WTC11 (cell line): ENCODE results near the gene GHRHR. TPM values are rescaled to one million over a fixed set of nuclear protein-coding genes. Genes with fewer than 3 reads are reported as not detected.

ENCODE experiments used
- ATAC-seq: fragments of 200-7000 bp; cut with Tn5 transposase; 2 replicates; pipeline ENCODE4 v1.10.0; 2021; ENCODE audit warnings: mild to moderate bottlenecking, moderate library complexity
- CTCF ChIA-PET: fragments of 300-600 bp; sonication (Branson Sonifier 250); formaldehyde crosslinking; loops from one replicate; lab custom pipeline; 2021; ENCODE audit warnings: antibody characterized with exemption; lab: Charles Lee
- POLR2A ChIA-PET: fragments of 350-600 bp; sonication (Branson Sonifier 250); formaldehyde crosslinking; loops from one replicate; lab custom pipeline; 2021; ENCODE audit warnings: antibody characterized with exemption; lab: Charles Lee
- DNase-seq: peaks from one replicate; pipeline ENCODE4 v3.0.0; 2021; ENCODE audit warnings: low spot score
- H3K27ac Mint-ChIP-seq: 2 replicates; pipeline ENCODE4 v1.8.0; 2021; ENCODE audit warnings: mixed read lengths
- H3K27me3 Mint-ChIP-seq: 2 replicates; pipeline ENCODE4 v1.8.0; 2021; ENCODE audit warnings: low read depth, mild to moderate bottlenecking, moderate library complexity, mixed read lengths
- H3K36me3 Mint-ChIP-seq: 2 replicates; pipeline ENCODE4 v1.8.0; 2021; ENCODE audit warnings: mixed read lengths
- H3K4me1 Mint-ChIP-seq: 2 replicates; pipeline ENCODE4 v1.8.0; 2022; ENCODE audit warnings: mixed read lengths
- H3K4me3 Mint-ChIP-seq: 2 replicates; pipeline ENCODE4 v1.8.0; 2021; ENCODE audit warnings: mild to moderate bottlenecking, moderate library complexity, mixed read lengths
- H3K9me3 Mint-ChIP-seq: 2 replicates; pipeline ENCODE4 v1.8.0; 2021; ENCODE audit warnings: mixed read lengths
- ATF1 ChIP-seq: sonication (generic); formaldehyde crosslinking; IDR thresholded peaks from 2 replicates; pipeline ENCODE4 v1.8.1; 2023; ENCODE audit warnings: mild to moderate bottlenecking, moderate library complexity, missing genetic modification reagents
- FOXK1 ChIP-seq: sonication (generic); formaldehyde crosslinking; IDR thresholded peaks from 2 replicates; pipeline ENCODE4 v1.8.0; 2022; ENCODE audit warnings: mild to moderate bottlenecking, moderate library complexity, missing genetic modification reagents
- GRHL2 ChIP-seq: fragments of 250-450 bp; sonication (Bioruptor Pico); IDR thresholded peaks from 2 replicates; pipeline ENCODE4 v1.8.0; 2022; ENCODE audit warnings: mild to moderate bottlenecking, moderate library complexity; ENCODE audit not compliant: insufficient replicate concordance, severe bottlenecking
- GTF2I ChIP-seq: fragments of 250-450 bp; sonication (Bioruptor Pico); conservative IDR thresholded peaks from 2 replicates; pipeline ENCODE4 v1.4.0; 2021; ENCODE audit warnings: mild to moderate bottlenecking
- IRF2 ChIP-seq: sonication (generic); formaldehyde crosslinking; IDR thresholded peaks from 2 replicates; pipeline ENCODE4 v1.8.0; 2022; ENCODE audit warnings: low read depth, missing genetic modification reagents, borderline replicate concordance
- NFE2L1 ChIP-seq: sonication (generic); formaldehyde crosslinking; IDR thresholded peaks from 2 replicates; pipeline ENCODE4 v1.8.1; 2023; ENCODE audit warnings: missing genetic modification reagents
- NFYB ChIP-seq: sonication (generic); formaldehyde crosslinking; conservative IDR thresholded peaks from 2 replicates; pipeline ENCODE4 v1.8.0; 2022; ENCODE audit warnings: low read depth, missing genetic modification reagents
- OVOL2 ChIP-seq: fragments of 250-450 bp; sonication (Bioruptor Pico); IDR thresholded peaks from 2 replicates; pipeline ENCODE4 v1.9.0; 2021; ENCODE audit warnings: mild to moderate bottlenecking, borderline replicate concordance
- PRRX2 ChIP-seq: fragments of 250-450 bp; sonication (Bioruptor Pico); IDR thresholded peaks from 2 replicates; pipeline ENCODE4 v1.8.0; 2021; ENCODE audit warnings: mild to moderate bottlenecking
- SOX15 ChIP-seq: fragments of 250-450 bp; sonication (Bioruptor Pico); IDR thresholded peaks from 2 replicates; pipeline ENCODE4 v1.9.0; 2021; ENCODE audit warnings: mild to moderate bottlenecking
- SP1 ChIP-seq: sonication (generic); formaldehyde crosslinking; conservative IDR thresholded peaks from 2 replicates; pipeline ENCODE4 v1.8.1; 2022; ENCODE audit warnings: missing genetic modification reagents
- TCF7 ChIP-seq: sonication (generic); formaldehyde crosslinking; IDR thresholded peaks from 2 replicates; pipeline ENCODE4 v1.8.0; 2022; ENCODE audit warnings: mild to moderate bottlenecking, low read depth, missing genetic modification reagents, moderate library complexity
- TP53 ChIP-seq: sonication (generic); formaldehyde crosslinking; IDR thresholded peaks from 2 replicates; pipeline ENCODE4 v1.8.1; 2023; ENCODE audit warnings: mild to moderate bottlenecking, missing genetic modification reagents
- ZNF138 ChIP-seq: sonication (generic); formaldehyde crosslinking; conservative IDR thresholded peaks from 2 replicates; pipeline ENCODE4 v1.8.1; 2022; ENCODE audit warnings: mild to moderate bottlenecking, moderate library complexity, missing genetic modification reagents
- ZNF396 ChIP-seq: fragments of 250-450 bp; sonication (Bioruptor Pico); IDR thresholded peaks from 2 replicates; pipeline ENCODE4 v1.8.0; 2021; ENCODE audit warnings: mild to moderate bottlenecking, moderate library complexity, borderline replicate concordance
- total RNA-seq: library from RNA; stranded (reverse); gene quantifications from 3 replicates; pipeline ENCODE4 v1.2.3, GENCODE V29; 2021
- TF ChIP-seq, protein P1 (sequence below): sonication (generic); formaldehyde crosslinking; conservative IDR thresholded peaks from 2 replicates; pipeline ENCODE4 v1.8.1; 2022; ENCODE audit warnings: mild to moderate bottlenecking, missing genetic modification reagents
- TF ChIP-seq, protein P2 (sequence below): fragments of 200-600 bp; IDR thresholded peaks from 2 replicates; pipeline ENCODE4 v1.8.0; 2022; ENCODE audit warnings: antibody characterized with exemption
- TF ChIP-seq, protein P3 (sequence below): sonication (generic); formaldehyde crosslinking; IDR thresholded peaks from 2 replicates; pipeline ENCODE4 v1.8.1; 2022; ENCODE audit warnings: mild to moderate bottlenecking, moderate library complexity, missing genetic modification reagents
- TF ChIP-seq, protein P4 (sequence below): sonication (generic); formaldehyde crosslinking; IDR thresholded peaks from 2 replicates; pipeline ENCODE4 v1.8.1; 2022; ENCODE audit warnings: mild to moderate bottlenecking, missing genetic modification reagents, moderate library complexity, borderline replicate concordance
- TF ChIP-seq, protein P5 (sequence below): sonication (generic); formaldehyde crosslinking; IDR thresholded peaks from 2 replicates; pipeline ENCODE4 v1.8.0; 2023; ENCODE audit warnings: missing genetic modification reagents
- TF ChIP-seq, protein P6 (sequence below): fragments of 250-450 bp; sonication (Bioruptor Pico); IDR thresholded peaks from 2 replicates; pipeline ENCODE4 v1.9.0; 2021; ENCODE audit warnings: mild to moderate bottlenecking
- TF ChIP-seq, protein P7 (sequence below): sonication (generic); formaldehyde crosslinking; IDR thresholded peaks from 2 replicates; pipeline ENCODE4 v1.8.1; 2023; ENCODE audit warnings: mild to moderate bottlenecking, missing genetic modification reagents, moderate library complexity

The GHRHR gene
- total RNA-seq, 1 experiment from 2014 or later: 5.0 TPM

DNA sequence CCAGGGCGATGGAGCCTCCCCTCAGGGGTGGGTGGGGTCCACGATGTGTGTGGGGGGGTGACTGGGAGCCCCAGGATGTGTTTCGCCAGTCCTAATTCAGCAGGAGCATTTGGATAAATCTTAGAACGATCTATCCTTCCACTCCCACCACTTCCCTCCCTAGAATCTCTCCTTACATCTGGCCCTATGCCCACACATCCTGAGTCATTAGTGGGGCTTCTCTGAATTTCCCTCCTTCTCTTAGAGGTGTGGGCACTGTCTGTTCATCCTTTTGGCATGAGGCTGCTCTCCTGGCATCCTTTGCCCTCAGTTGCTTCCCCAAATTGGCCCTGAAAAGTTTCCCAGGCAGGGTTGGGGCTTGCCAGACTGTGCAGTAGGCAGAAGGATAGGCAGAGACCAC lies 1.6 kb downstream of the GHRHR start:
- TF ChIP-seq TCF7 (CRISPR knock-in tag) (no peak), NFE2L1 (CRISPR knock-in tag) (no peak), IRF2 (no peak), SOX15 (no peak), TP53 (CRISPR knock-in tag) (no peak), SP1 (CRISPR knock-in tag) (no peak), GTF2I (CRISPR knock-in tag) (no peak), PRRX2 (CRISPR knock-in tag) (no peak), NFYB (CRISPR knock-in tag) (no peak), ZNF138 (no peak), GRHL2 (CRISPR knock-in tag) (no peak), FOXK1 (CRISPR knock-in tag) (no peak), ZNF396 (no peak), ATF1 (CRISPR knock-in tag) (no peak)
- TF ChIP-seq, protein P1, sequence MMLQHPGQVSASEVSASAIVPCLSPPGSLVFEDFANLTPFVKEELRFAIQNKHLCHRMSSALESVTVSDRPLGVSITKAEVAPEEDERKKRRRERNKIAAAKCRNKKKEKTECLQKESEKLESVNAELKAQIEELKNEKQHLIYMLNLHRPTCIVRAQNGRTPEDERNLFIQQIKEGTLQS: no peak
- TF ChIP-seq, protein P2, sequence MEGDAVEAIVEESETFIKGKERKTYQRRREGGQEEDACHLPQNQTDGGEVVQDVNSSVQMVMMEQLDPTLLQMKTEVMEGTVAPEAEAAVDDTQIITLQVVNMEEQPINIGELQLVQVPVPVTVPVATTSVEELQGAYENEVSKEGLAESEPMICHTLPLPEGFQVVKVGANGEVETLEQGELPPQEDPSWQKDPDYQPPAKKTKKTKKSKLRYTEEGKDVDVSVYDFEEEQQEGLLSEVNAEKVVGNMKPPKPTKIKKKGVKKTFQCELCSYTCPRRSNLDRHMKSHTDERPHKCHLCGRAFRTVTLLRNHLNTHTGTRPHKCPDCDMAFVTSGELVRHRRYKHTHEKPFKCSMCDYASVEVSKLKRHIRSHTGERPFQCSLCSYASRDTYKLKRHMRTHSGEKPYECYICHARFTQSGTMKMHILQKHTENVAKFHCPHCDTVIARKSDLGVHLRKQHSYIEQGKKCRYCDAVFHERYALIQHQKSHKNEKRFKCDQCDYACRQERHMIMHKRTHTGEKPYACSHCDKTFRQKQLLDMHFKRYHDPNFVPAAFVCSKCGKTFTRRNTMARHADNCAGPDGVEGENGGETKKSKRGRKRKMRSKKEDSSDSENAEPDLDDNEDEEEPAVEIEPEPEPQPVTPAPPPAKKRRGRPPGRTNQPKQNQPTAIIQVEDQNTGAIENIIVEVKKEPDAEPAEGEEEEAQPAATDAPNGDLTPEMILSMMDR: no peak
- TF ChIP-seq, protein P3, sequence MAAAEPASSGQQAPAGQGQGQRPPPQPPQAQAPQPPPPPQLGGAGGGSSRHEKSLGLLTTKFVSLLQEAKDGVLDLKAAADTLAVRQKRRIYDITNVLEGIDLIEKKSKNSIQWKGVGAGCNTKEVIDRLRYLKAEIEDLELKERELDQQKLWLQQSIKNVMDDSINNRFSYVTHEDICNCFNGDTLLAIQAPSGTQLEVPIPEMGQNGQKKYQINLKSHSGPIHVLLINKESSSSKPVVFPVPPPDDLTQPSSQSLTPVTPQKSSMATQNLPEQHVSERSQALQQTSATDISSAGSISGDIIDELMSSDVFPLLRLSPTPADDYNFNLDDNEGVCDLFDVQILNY: no peak
- TF ChIP-seq, protein P4, sequence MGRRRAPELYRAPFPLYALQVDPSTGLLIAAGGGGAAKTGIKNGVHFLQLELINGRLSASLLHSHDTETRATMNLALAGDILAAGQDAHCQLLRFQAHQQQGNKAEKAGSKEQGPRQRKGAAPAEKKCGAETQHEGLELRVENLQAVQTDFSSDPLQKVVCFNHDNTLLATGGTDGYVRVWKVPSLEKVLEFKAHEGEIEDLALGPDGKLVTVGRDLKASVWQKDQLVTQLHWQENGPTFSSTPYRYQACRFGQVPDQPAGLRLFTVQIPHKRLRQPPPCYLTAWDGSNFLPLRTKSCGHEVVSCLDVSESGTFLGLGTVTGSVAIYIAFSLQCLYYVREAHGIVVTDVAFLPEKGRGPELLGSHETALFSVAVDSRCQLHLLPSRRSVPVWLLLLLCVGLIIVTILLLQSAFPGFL (CRISPR knock-in tag): no peak
- TF ChIP-seq, protein P5, sequence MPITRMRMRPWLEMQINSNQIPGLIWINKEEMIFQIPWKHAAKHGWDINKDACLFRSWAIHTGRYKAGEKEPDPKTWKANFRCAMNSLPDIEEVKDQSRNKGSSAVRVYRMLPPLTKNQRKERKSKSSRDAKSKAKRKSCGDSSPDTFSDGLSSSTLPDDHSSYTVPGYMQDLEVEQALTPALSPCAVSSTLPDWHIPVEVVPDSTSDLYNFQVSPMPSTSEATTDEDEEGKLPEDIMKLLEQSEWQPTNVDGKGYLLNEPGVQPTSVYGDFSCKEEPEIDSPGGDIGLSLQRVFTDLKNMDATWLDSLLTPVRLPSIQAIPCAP (CRISPR knock-in tag): no peak
- peaks cover 4% of the 10 kb centered on the region; the same call in 1 of the 2 replicates for H3K4me1 Mint-ChIP-seq
- H3K9me3 Mint-ChIP-seq: peaks cover 8% of the 10 kb centered on the region
- POLR2A ChIA-PET: no interaction called here
- DNase-seq (no peak), ATAC-seq (no peak)
- H3K36me3 Mint-ChIP-seq: no peaks in the 10 kb centered on the region
- H3K4me3 Mint-ChIP-seq: no peak overlapping the region
- H3K27ac Mint-ChIP-seq: no peak overlapping the region
- CTCF ChIA-PET: interaction anchor here (1.8 to 6.3 kb wide), 2 partner anchors 26 to 157 kb away, joined by 5 to 41 read pairs; no protein-coding TSS in a partner anchor
- H3K27me3 Mint-ChIP-seq: no peaks in the 10 kb centered on the region; the same call in 1 of the 2 replicates

DNA sequence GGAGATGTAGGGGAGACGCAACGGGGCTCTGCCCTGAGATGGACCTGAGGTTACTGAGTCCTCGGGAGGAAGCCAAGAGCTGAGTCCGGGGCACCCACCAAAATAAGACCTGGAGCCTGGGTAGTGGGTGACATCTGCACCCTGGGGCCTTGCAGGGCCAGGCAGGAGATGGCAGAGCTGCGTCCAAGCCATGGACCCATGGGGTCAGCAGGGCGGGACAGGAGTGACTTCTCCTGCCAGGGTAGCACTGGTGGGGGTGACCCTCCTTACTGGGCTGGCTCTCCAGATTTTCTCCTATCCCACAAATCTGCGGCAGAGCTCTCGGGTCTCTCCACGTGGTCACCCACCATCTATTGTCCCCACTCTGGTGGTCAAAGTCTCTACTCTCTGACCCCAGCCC lies 2.1 kb downstream of the GHRHR start:
- H3K27ac Mint-ChIP-seq: no peak overlapping the region
- CTCF ChIA-PET: interaction anchor here (0.6 to 6.3 kb wide), 3 partner anchors 18 to 156 kb away, joined by 4 to 41 read pairs (median 5); no protein-coding TSS in a partner anchor
- ATAC-seq (no peak), DNase-seq (no peak)
- peaks cover 4% of the 10 kb centered on the region for H3K4me1 Mint-ChIP-seq
- H3K9me3 Mint-ChIP-seq: peaks cover 8% of the 10 kb centered on the region
- no peaks in the 10 kb centered on the region; the same call in 1 of the 2 replicates for H3K27me3 Mint-ChIP-seq
- no peaks in the 10 kb centered on the region for H3K36me3 Mint-ChIP-seq
- POLR2A ChIA-PET: no interaction called here
- H3K4me3 Mint-ChIP-seq: no peak overlapping the region
- TF ChIP-seq, protein P6, sequence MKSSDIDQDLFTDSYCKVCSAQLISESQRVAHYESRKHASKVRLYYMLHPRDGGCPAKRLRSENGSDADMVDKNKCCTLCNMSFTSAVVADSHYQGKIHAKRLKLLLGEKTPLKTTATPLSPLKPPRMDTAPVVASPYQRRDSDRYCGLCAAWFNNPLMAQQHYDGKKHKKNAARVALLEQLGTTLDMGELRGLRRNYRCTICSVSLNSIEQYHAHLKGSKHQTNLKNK: no peak
- TF ChIP-seq, protein P7, sequence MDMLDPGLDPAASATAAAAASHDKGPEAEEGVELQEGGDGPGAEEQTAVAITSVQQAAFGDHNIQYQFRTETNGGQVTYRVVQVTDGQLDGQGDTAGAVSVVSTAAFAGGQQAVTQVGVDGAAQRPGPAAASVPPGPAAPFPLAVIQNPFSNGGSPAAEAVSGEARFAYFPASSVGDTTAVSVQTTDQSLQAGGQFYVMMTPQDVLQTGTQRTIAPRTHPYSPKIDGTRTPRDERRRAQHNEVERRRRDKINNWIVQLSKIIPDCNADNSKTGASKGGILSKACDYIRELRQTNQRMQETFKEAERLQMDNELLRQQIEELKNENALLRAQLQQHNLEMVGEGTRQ (CRISPR knock-in tag): no peak
- TF ChIP-seq FOXK1 (CRISPR knock-in tag) (no peak), OVOL2 (CRISPR knock-in tag) (no peak), GTF2I (CRISPR knock-in tag) (no peak)
- TF ChIP-seq, protein P5 (CRISPR knock-in tag): no peak
